Omental fat pad (tissue), 4 donors: Measurements from ENCODE around the gene DNAH6. TPM values are rescaled to one million over a fixed set of nuclear protein-coding genes. Genes with fewer than 3 reads are reported as not detected.

Experiments used
- ATAC-seq: fragments of 150-250 bp; one replicate; pipeline ENCODE4 v1.9.1; 2016; ENCODE audit warnings: mild to moderate bottlenecking, moderate library complexity; ENCODE audit not compliant: low FRiP score
- DNase-seq: peaks from one replicate; pipeline ENCODE4 v3.0.0-alpha.2; 2019; ENCODE audit warnings: low spot score
- total RNA-seq, 4 donors: library from RNA; depleted of rRNA; stranded (reverse); fragments of >200 nt; gene quantifications; one replicate each; pipeline ENCODE4 v1.1.0, GENCODE V29; 2016
- TF ChIP-seq, protein P1 (sequence below), 3 donors: fragments of 450-650 bp; IDR thresholded peaks; one replicate each; pipeline ENCODE4 v1.5.1; 2016 to 2017; ENCODE audit warnings: antibody characterized with exemption in 3 of 3, mild to moderate bottlenecking in 3 of 3, moderate library complexity in 2 of 3

Gene DNAH6
- total RNA-seq, 4 donors from 2014 or later: 0.16 to 1.6 (median 1.2) TPM

DNA sequence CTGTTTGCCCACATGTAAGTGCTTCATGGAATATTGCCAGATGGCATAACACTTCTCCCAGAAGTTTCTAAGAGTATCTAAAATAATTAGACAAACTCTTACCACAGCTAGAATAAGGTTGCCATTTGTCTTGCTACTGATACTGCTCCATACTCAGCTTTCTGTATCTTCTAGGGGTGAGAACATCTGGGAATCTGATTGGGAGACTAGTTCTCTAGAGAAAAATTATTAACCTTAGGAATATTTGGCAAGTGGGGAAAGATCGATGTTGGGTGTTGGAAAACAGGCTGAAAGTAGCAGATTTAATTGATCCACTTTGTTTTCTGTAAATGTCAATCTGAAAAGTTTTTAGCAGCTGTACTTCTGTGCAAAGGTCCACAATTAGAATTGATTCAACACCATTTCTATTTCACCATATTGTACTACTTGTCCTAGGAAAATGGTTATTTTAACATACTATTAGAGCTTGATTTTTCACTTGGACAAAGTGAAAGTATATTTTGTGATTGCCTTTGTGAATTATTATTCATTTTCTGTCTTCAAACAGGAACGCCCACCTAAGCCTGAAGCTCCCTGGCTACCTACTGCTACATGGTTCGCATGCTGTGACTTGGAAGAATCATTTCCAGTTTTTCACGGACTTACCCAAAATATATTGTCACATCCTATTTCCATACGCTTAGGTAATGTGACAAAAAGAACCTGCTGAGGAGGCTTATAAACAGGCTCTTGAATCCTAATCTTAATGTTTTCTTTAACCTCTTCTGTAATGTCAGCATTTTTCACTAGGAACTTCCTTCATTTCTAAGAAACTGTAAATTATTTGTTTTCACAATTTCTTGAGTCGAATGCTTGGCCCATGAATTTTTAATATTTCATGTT is 216.8 kb downstream of the DNAH6 start:
- ATAC-seq (no peak), DNase-seq (no peak)
- TF ChIP-seq, protein P1, sequence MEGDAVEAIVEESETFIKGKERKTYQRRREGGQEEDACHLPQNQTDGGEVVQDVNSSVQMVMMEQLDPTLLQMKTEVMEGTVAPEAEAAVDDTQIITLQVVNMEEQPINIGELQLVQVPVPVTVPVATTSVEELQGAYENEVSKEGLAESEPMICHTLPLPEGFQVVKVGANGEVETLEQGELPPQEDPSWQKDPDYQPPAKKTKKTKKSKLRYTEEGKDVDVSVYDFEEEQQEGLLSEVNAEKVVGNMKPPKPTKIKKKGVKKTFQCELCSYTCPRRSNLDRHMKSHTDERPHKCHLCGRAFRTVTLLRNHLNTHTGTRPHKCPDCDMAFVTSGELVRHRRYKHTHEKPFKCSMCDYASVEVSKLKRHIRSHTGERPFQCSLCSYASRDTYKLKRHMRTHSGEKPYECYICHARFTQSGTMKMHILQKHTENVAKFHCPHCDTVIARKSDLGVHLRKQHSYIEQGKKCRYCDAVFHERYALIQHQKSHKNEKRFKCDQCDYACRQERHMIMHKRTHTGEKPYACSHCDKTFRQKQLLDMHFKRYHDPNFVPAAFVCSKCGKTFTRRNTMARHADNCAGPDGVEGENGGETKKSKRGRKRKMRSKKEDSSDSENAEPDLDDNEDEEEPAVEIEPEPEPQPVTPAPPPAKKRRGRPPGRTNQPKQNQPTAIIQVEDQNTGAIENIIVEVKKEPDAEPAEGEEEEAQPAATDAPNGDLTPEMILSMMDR (IDR thresholded peaks at IDR 0.05): no peak

DNA sequence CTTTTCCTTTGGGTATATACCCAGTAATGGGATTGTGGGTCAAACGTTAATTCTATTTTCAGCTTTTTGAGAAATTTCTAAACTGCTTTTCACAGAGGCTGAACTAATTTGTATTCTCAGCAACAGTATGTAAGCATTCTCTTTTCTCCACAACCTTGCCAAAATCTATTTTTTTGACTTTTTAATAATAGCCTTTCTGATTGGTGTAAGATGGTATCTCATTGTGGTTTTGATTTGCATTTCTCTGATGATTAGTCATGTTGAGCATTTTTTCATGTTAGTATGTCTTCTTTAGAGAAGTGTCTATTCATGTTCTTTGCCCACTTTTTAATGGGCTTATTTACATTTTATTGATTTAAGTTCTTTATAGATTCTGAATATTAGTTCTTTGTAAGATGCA is 219.1 kb downstream of the DNAH6 start:
- no peak for DNase-seq
- TF ChIP-seq, protein P1 (IDR thresholded peaks at IDR 0.05): no peak
- ATAC-seq: no peak

DNA sequence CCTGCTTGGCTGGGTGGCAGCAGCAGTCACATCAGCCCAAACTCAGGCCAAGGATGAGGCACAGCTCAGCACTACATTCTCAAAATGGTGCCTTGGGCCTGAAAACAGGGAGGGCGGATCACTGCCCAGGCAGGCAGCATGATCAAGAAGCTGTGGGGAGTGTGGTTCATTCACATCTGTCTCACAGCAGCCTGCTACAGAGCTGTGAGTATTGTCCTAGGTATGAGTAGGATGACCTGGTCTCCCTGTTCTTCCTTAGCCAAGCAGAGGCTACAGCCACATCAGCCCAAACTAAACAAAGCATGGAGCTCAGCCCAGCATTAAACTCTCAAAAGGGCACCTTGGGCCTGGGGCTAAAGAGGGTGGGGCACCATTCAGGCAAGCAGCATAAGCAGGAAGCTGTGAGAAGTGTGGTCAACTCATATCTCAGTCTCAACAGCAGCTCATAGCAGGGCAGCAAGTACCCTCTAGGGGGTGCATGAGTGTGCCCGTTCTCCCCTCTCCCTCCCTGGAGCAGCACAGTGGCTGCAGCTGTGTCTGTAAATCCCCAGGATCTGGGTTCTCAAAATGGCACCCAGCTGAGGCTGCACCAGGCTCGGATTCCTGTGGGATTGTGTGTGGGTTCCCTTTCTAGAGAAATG is 225.0 kb downstream of the DNAH6 start:
- ATAC-seq (no peak), DNase-seq (no peak)
- TF ChIP-seq, protein P1 (IDR thresholded peaks at IDR 0.05): no peak

DNA sequence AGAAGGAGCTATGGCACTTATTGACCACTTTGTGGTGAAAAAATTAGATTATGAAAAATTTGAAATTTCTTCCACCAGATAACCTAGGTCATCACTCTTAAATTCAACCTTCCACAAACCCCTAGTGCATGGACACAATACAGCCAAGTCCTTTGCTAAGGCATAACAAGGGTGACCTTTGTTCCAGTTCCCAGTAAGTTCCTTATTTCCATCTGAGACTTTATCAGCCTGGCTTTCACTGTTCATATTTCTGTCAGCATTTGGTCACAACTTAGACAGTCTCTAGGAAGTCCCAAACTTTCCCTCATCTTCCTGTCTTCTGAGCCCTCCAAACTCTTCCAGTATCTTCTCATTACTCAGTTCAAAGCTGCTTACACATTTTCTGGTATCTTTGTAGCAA is 232.0 kb downstream of the DNAH6 start:
- TF ChIP-seq, protein P1 (IDR thresholded peaks at IDR 0.05): no peak
- ATAC-seq (no peak), DNase-seq (no peak)

DNA sequence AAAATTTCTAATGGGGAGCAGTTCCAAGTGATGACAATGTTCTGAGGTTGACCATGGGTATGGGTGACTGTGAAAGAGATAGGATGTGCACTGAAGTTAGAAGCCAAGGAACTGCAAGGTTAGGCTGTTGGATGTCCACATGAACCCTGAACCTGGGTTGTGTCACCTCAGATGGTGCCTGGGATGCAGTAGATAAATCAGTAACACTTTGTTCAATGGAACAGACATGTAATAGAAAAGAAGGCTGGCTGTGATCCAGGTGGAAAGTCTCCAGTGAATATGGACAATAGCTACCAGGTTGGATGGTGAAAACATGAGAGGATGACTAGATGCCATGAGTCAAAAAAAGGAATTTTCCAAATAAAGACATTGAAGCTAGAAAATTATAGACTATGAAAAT is 233.1 kb downstream of the DNAH6 start:
- TF ChIP-seq, protein P1 (IDR thresholded peaks at IDR 0.05): no peak
- no peak for DNase-seq
- no peak for ATAC-seq

DNA sequence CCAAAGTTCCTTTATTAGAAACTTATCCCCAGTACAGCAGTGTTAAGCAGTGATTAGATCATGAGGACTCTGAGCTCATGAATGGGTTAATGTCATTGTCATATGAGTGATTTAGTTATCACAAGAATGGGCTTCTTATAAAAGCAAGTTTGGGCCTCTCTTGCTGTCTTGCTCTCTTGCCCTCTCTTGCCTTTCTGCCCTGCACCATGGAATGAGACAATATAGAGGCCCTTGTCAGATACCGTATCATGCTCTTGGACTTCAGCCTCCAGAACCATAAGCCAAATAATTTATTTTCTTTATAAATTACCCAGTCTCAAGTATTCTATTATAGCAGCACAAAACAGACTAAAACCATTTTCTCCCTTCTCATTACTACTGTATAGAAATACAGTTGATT is 238.8 kb downstream of the DNAH6 start:
- no peak for ATAC-seq
- DNase-seq: no peak
- TF ChIP-seq, protein P1 (IDR thresholded peaks at IDR 0.05): no peak
